ENCODE results near the gene LZTS3.

DNA sequence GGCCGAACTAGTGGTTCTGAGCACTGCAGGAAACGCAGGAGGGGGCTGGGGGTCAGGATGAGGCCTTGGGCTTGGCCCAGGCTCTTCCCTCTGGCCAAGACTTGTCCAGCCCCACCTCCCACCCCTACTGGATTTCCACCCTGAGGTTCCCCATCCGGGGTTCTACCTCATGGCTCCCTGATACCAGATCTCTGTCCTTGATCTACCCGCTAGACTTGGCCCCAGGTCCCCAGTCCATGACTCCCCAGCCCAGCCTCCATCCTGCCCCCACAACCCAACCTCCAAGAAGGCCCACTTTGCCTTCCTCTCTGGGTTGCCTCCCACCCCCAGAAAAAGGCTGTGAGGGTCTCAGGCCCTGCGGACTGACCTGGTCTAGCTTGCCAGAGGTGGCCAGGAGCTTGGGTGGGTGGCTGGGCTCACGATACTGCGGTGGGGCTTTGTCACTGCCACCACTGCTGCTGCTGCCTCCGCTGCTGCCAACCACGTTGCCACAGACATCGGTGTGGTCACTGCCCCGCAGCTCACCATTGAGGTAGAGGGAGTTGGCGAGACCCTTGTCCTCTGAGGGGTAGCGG lies 6.9 kb downstream of the LZTS3 start:
- TF ChIP-seq CTCF (optimal IDR thresholded peaks at IDR 0.05 in 1 of 3, IDR thresholded peaks at IDR 0.05 in 1 of 3, conservative IDR thresholded peaks at IDR 0.05 in 1 of 3; ENCODE audit: extremely low read depth in 1 of 3, insufficient read depth in 2 of 3, low read length in 3 of 3) (no peak), EZH2 (IDR thresholded peaks at IDR 0.05; ENCODE audit: low read length) (no peak)

Measured in keratinocyte (primary cell).